ENCODE results near the gene CELF4. TPM values are rescaled to one million over a fixed set of nuclear protein-coding genes. Genes with fewer than 3 reads are reported as not detected.

The CELF4 gene
- total RNA-seq, 1 experiment from 2014 or later: not detected

DNA sequence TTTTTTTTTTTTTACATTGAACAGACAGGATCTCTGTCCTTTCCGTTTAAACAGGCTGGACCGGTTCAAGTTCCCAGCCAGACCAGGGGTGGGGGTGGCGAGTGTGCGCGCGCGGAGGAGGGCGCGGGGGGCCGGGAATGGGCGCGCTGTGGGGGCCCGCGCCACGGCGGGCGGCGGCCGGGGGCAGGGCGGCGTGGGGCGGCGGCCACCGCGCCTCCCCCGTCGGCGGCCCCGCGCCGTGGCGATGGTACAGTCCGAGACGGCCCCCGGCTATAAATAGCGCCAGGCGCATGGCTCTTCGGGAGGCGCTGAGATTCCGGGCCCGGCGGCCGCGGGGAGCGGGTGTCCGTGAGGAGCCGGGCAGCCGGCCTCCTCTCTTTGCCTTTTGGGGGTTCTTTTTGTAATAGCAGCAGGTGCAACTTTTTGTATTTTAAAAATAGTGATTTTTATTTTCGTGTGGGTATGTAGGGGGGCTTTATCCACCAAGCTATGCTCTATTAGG is 430 bp upstream of the CELF4 start:
- Histone ChIP-seq H3K9me3 (replicated peaks) (no peaks in the 10 kb centered on the region), H3K4me3 (no peak overlapping the region), H3K4me1 (no peaks in the 10 kb centered on the region), H3K27me3 (no peaks in the 10 kb centered on the region), H3K36me3 (no peaks in the 10 kb centered on the region), H3K27ac (no peak overlapping the region)
- no peak for DNase-seq

- Histone ChIP-seq H3K4me3 (no peak overlapping the region), H3K27ac (no peak overlapping the region), H3K9me3 (replicated peaks) (no peaks in the 10 kb centered on the region), H3K36me3 (no peaks in the 10 kb centered on the region), H3K27me3 (no peaks in the 10 kb centered on the region), H3K4me1 (no peaks in the 10 kb centered on the region)
- DNase-seq: peak in 1 of 2 experiments; percentile 7
These were observed 892 bp downstream of the CELF4 start for GRCh38 chr18:37564711-37565100.

GRCh38 chr18:37563931-37564392 is 1.6 kb downstream of the CELF4 start:
- H3K36me3 ChIP-seq: no peaks in the 10 kb centered on the region
- H3K27ac ChIP-seq: no peak overlapping the region
- no peak overlapping the region for H3K4me3 ChIP-seq
- no peaks in the 10 kb centered on the region for H3K27me3 ChIP-seq
- no peak for DNase-seq
- no peaks in the 10 kb centered on the region for H3K9me3 ChIP-seq (replicated peaks)
- no peaks in the 10 kb centered on the region for H3K4me1 ChIP-seq

DNA sequence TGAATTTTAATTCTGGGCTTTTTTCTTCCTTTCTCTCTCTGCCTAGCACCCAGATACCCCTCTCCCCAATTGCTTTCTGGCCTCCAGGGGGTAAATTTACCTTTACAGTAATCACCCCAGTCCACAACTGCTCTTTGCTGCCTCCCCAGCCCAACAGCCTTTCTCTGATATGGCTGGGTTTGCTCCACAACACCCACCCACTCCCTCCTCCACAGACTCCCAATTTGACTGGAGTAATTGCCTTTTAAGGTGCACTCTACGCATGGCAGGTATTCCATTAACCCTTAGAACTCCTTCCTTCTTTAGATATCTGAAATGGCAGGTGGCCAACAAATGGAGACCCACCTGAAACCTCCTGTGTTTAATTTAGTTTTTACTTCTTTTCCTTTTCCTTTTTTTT is 3.6 kb downstream of the CELF4 start:
- Histone ChIP-seq H3K36me3 (no peaks in the 10 kb centered on the region), H3K9me3 (replicated peaks) (no peaks in the 10 kb centered on the region), H3K4me3 (no peak overlapping the region), H3K4me1 (no peaks in the 10 kb centered on the region), H3K27me3 (no peaks in the 10 kb centered on the region), H3K27ac (no peak overlapping the region)
- DNase-seq: no peak

DNA sequence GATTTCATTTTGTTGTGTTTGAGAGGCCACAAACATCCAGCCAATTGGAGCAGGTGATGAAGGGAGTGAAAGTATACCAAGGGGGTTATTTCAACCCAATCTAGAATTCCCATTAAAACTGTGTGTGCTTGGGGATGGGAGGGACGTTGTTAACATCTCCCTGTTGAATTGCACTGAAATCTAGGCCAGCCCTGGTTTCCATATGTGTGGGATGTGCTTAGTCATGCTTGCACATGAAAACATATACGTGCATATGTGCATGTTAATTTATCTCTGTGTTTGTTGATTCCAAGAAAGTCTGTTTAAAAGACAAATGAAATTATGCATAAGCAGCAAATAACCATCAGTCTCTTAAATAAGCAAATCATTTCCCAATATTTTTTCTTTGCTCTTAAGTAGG is 5.6 kb downstream of the CELF4 start:
- H3K27me3 ChIP-seq: no peaks in the 10 kb centered on the region

DNA sequence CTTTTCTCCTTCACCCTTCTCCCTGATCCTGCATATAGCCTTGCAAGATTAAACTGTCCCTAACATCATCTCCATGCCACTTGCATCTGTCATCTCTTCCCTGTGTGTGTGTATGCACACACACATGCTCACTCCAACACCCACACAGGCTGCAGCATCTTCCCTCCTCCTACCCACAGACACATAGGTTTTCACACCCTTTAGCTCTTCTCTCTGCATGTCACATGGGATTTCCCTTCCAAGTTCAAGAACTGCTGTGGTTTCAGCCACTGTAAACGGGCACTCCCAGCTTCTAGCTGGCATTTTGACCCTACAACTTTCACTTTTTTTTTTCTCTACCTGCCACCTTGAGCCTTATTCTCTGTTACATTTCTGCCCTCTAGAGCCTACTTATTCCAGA is 6.4 kb downstream of the CELF4 start:
- no peak overlapping the region for H3K27ac ChIP-seq
- H3K9me3 ChIP-seq (replicated peaks): no peaks in the 10 kb centered on the region
- no peak overlapping the region for H3K4me3 ChIP-seq
- no peaks in the 10 kb centered on the region for H3K36me3 ChIP-seq
- DNase-seq: no peak
- H3K27me3 ChIP-seq: no peaks in the 10 kb centered on the region
- H3K4me1 ChIP-seq: no peaks in the 10 kb centered on the region

More for the DNA sequence above, 5.6 kb downstream of the CELF4 start:
- Histone ChIP-seq H3K9me3 (replicated peaks) (no peaks in the 10 kb centered on the region), H3K27ac (no peak overlapping the region), H3K4me1 (no peaks in the 10 kb centered on the region), H3K4me3 (no peak overlapping the region), H3K36me3 (no peaks in the 10 kb centered on the region)
- DNase-seq: no peak

- no peaks in the 10 kb centered on the region for H3K9me3 ChIP-seq (replicated peaks)
- no peaks in the 10 kb centered on the region for H3K4me1 ChIP-seq
- no peak overlapping the region for H3K27ac ChIP-seq
- H3K27me3 ChIP-seq: no peaks in the 10 kb centered on the region
- no peak for DNase-seq
- no peaks in the 10 kb centered on the region for H3K36me3 ChIP-seq
- no peak overlapping the region for H3K4me3 ChIP-seq
These were observed 11.2 kb downstream of the CELF4 start for GRCh38 chr18:37554399-37554787.

- DNase-seq: no peak
- Histone ChIP-seq H3K4me3 (no peak overlapping the region), H3K27ac (no peak overlapping the region), H3K36me3 (no peaks in the 10 kb centered on the region), H3K27me3 (no peaks in the 10 kb centered on the region), H3K4me1 (no peaks in the 10 kb centered on the region), H3K9me3 (replicated peaks) (no peaks in the 10 kb centered on the region)
These were observed 11.8 kb downstream of the CELF4 start for GRCh38 chr18:37553633-37554398.

DNA sequence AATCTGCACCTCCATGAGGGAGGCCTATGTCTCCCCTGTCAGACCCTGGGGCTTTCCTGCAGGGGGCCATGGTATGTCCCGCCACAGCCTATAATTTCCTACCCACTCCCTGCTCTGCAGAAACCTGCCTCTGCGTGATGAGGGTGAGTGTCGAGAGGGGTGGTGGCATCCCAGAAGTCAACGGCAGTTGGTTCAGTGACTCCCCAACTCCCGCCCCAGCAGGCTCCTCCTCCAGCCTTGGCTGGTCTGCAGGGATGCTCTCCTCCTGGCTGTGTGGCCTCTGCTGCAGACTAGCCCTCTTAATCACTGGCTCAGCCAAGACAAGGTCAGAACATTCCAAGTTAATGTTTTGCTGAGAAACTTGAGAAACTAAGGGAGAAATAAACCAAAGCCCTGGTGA is 13.3 kb downstream of the CELF4 start:
- Histone ChIP-seq H3K36me3 (no peaks in the 10 kb centered on the region), H3K4me1 (no peaks in the 10 kb centered on the region), H3K27ac (no peak overlapping the region), H3K27me3 (no peaks in the 10 kb centered on the region), H3K4me3 (no peak overlapping the region), H3K9me3 (replicated peaks) (no peaks in the 10 kb centered on the region)
- no peak for DNase-seq

DNA sequence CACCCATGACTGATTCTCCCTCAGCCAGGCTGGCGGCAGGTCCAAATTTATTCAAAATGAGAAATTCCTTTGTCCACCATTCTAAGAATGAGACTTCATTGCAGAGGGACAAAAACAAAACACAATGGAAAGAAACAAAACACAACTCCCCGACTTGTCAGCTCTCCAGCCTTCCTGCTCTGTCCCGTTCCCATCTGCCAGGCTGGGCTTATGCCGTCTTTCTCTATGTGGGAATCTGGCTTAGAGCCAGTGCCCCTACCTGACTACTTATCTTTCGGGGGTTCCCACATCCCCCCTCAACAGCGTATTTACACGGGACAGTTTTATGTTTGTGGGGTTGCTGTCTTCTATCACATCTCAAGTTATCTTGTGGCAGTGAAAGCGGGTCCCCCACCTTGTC is 13.8 kb downstream of the CELF4 start:
- H3K27ac ChIP-seq: no peak overlapping the region
- no peaks in the 10 kb centered on the region for H3K36me3 ChIP-seq
- no peak for DNase-seq

DNA sequence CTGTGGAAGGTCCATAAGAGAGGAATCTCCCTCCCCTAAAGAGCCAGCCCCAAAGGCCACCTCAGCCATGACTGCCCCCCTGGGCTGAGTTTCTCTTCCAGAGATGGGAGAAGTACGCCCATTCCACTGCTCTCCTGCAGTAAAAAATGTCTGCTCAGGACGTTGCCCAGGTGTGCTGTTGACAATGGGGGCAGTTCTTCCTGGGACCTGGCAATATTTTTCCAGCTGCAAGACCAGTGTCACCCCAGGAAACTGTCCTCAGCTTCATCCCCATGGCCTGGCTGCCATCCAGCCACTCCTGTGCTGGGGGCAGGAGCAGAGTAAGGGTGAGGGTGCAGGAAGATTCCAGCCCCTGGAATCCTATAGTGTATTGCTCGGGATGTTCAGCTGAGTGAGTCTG is 14.3 kb downstream of the CELF4 start:
- no peaks in the 10 kb centered on the region for H3K27me3 ChIP-seq
- no peaks in the 10 kb centered on the region for H3K9me3 ChIP-seq (replicated peaks)
- no peaks in the 10 kb centered on the region for H3K4me1 ChIP-seq
- no peak overlapping the region for H3K4me3 ChIP-seq
- no peak overlapping the region for H3K27ac ChIP-seq
- H3K36me3 ChIP-seq: no peaks in the 10 kb centered on the region
- DNase-seq: no peak

More for the DNA sequence above, 13.8 kb downstream of the CELF4 start:
- Histone ChIP-seq H3K27me3 (no peaks in the 10 kb centered on the region), H3K9me3 (replicated peaks) (no peaks in the 10 kb centered on the region), H3K4me1 (no peaks in the 10 kb centered on the region), H3K4me3 (no peak overlapping the region)

DNA sequence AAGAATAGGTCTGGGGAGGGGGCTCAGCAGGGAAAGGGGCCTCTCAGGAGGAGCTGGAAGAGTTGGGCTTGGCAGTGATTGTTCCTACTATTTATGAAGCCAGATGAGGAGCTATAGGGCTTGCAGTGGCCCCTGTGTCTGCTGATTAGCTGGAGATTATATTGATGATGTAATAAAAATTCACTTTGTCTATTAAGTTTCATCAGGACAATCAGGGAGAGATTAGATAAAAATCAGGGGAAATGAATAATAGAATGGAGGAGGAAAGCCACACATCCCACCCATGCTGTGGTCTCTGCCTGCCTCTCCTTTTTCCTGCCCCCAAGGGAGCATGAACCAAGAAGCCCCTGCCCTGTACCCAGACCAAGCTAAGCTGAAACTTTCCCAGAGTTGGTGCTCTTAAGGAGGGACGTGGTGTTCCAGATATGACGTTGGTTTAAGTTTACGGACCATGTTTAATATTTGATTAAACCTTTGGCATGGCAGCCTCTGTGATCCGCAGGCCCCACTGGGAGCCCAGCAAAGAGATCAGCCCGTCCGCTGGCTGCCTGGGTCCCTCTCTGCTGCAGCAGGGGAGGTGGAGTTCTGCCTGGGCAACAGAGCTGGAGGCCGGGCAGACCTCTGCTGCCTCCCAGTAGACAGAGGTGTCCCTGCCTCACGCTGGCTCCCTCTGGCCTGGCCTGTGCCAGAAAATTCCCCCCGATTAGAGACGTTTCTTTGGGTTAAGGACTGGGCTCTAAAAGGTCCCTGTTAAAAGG is 15.3 kb downstream of the CELF4 start:
- no peaks in the 10 kb centered on the region for H3K4me1 ChIP-seq
- H3K27ac ChIP-seq: no peak overlapping the region
- DNase-seq: no peak

DNA sequence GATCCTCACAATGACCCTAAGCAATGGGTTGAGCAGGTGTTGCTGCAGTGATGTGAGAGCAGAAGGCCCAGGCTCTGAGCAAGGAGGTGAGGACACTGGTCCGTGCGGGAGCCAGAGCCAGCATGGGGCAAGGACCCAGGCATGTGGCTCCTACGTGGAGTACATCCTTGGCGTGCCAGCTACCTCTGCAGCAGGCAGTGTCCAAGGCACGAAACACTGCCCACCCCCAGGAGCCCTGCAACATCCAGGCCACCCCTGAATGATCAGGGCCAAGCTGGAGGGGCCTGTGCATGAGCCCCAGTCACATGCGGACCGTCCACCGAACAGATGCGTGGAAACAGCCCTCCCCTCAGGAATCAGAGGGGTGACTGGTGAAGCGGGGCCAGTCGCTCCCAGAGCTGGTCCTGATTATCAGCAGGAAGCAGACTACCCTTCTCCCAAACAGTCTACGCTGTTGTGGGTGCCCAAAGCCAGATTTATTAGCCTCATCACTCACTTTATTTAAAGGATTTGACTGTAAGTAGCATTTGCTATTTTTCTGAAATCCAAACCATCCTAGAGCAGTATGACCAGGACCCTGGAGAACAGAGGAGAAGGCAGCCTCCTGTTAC is 16.8 kb downstream of the CELF4 start:
- Histone ChIP-seq H3K4me3 (no peak overlapping the region), H3K4me1 (no peaks in the 10 kb centered on the region), H3K27ac (no peak overlapping the region), H3K27me3 (no peaks in the 10 kb centered on the region), H3K9me3 (replicated peaks) (no peaks in the 10 kb centered on the region), H3K36me3 (no peaks in the 10 kb centered on the region)
- DNase-seq: no peak

More for the DNA sequence above, 15.3 kb downstream of the CELF4 start:
- Histone ChIP-seq H3K4me3 (no peak overlapping the region), H3K36me3 (no peaks in the 10 kb centered on the region), H3K27me3 (no peaks in the 10 kb centered on the region), H3K9me3 (replicated peaks) (no peaks in the 10 kb centered on the region)

GRCh38 chr18:37547196-37547827 is 18.3 kb downstream of the CELF4 start:
- Histone ChIP-seq H3K4me3 (no peak overlapping the region), H3K4me1 (no peaks in the 10 kb centered on the region), H3K9me3 (replicated peaks) (no peaks in the 10 kb centered on the region), H3K27me3 (no peaks in the 10 kb centered on the region), H3K36me3 (no peaks in the 10 kb centered on the region), H3K27ac (no peak overlapping the region)
- DNase-seq: no peak

DNA sequence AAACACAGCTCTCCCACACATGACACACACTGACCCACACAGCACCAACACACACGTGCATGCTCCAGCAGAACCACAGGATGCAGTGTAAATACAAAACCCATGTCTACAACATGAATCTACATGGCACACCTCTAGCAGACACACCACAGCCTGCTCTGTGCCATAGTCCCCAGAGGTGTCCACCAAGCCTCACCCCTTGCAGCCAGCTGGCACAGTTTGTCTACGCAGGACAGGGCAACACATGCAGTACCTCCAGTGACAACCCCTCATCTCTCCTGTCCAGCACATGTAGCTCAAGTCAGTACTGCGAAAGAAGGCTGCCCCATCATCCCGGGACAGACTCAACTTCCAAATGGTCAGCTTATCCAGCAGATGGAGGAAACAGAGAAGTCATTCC is 18.9 kb downstream of the CELF4 start:
- H3K27ac ChIP-seq: no peak overlapping the region
- no peaks in the 10 kb centered on the region for H3K27me3 ChIP-seq
- H3K9me3 ChIP-seq (replicated peaks): no peaks in the 10 kb centered on the region
- no peak for DNase-seq
- no peaks in the 10 kb centered on the region for H3K36me3 ChIP-seq
- H3K4me3 ChIP-seq: no peak overlapping the region
- H3K4me1 ChIP-seq: no peaks in the 10 kb centered on the region

All from SJCRH30 (cell line).